Measurements from ENCODE around the gene MAML2.

GRCh38 chr11:96218901-96219300, 124.1 kb downstream of the MAML2 start:
- TF ChIP-seq CTCF (IDR thresholded peaks at IDR 0.05; ENCODE audit: low read length) (no peak), EZH2 (optimal IDR thresholded peaks at IDR 0.05; ENCODE audit: low read depth, low read length) (no peak), EZH2phosphoT487 (IDR thresholded peaks at IDR 0.05; ENCODE audit: low read length) (no peak)

Data from MM.1S (cell line).